HG02870 (cell line): ENCODE measurements around the gene FGF8.

Experiments
- ATAC-seq: cut with Tn5 transposase; IDR thresholded peaks from one replicate; pipeline ENCODE4 v1.9.1; 2021; ENCODE audit warnings: mild to moderate bottlenecking, moderate library complexity; ENCODE audit not compliant: unreplicated experiment

Gene FGF8

GRCh38 chr10:101782811-101783735 lies 7.2 kb upstream of the FGF8 start, which contains the start of gene NPM3:
NPM3 (minus strand) TSS chr10:101783446; CDS start chr10:101783390, 56 bp downstream.
- ATAC-seq: peak; percentile 52

- ATAC-seq: no peak
Observed at GRCh38 chr10:101781984-101782810, 6.3 kb upstream of the FGF8 start.

DNA sequence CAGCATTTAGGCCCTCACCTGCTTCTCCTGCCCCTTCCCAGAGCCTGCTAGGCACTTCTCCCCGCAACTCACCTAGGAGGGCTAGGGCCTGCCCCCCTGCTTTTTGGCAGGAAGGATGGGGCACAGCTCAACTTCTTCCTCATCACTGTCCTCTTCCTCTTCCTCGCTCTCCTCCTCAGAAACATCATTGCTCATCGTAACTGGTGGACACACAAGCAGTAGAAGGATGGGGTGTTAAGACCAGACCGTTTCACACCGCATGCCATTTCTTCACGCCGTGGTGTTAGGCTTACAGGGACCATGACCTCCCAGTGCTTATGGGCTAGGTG lies 5.7 kb upstream of the FGF8 start:
- ATAC-seq: no peak

- ATAC-seq: no peak
Observed at GRCh38 chr10:101780818-101781654, 5.1 kb upstream of the FGF8 start.

- ATAC-seq: no peak
Observed at GRCh38 chr10:101780187-101780817, 4.4 kb upstream of the FGF8 start.

DNA sequence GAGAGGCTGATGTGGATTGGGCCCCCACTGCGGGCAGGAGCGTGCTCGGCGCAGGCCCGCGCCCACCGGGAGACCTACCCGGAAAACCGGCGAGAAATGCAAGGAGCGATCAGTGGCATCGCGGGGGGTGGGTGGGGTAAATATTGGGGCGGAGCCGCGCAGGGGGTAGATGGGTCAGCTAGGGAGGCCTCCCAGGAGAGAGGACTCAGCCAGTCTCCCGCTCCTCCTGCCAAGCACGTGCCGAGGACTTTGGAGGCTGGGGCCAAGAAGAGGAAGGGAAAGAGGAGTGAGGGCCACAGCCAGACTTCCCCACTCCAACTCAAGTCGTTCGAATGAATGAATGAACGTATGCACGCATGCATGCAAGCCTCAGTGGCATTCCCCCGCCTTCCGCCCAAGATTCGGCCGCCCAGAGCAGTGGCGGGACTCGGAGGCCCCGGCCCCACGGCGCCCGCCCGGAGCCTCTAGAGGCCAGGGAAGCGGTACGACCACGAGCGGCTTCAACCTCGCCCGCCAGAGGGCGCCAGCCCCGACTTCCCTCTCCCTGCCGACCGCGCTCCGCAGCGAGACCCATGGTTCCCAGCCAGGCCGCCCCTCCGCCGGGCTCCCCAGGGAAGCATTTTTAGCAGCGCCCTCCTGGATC lies 3.8 kb upstream of the FGF8 start:
- peak; percentile 38 for ATAC-seq

DNA sequence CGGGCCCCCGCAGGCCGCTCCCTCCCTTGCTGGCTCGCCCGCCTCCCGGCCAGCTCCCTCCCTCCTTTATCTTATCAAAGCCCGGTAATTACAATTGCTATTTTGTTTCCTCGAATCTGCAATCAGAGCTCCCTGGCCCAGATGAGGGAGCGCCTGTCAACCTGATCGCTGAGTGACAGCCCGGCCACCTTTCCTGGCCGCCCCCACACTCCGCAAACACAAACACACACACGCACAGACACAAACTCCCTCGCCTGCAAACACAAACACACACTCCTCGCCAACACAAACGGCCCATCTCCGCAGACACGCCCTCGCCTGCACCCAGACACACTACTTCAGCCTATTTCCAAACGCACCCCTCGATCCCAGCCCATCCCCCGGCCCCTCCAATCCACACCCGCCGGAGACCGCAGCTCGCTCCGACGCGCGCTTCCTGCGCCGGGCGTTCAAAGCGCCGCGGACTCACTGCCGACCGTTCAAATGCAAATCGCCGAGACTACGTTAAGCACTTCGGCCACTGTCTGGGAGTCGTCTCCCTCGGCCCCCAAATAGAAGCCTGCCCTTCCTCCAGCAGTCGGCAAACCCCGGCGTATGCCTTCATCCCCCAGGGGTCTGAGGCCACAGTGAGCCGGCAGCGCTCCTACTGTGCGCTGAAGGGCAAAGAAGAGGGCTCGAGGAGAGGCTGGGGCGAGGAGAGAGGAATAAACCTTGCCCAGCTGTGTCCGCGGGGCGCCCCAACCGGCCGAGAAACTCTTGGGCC lies 3.0 kb upstream of the FGF8 start:
- ATAC-seq: no peak

DNA sequence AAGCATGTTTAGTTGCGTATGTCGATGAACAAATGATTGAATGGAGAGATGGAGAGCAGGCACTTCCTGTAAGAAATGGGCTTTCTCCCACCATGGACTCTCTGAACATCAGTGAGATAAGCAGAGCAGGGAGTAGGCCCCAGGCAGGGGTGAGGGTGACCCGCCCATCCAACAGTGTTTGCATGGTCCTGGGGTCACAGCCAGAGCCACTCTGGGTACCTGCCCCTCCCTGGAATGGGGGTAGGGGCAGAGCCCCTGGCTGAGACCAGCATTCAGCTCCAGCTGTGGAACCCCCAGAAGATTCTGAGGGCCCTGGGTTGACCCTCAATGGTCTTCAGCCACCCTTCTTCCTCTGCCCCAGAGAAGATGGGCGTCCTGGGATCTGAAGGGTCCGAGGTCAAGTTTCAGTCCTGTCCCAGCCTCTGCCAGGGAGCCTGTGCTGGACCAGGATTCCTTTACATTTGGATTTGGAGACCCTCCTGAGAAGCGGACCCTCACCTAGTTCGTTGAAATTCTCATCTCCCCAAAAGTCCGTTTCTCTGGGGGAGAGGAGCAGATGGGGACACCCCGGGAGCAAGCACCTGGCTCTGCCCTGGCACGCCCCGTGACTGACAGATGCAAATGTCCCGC lies 2.4 kb upstream of the FGF8 start:
- no peak for ATAC-seq

GRCh38 chr10:101777619-101778145 lies 1.8 kb upstream of the FGF8 start:
- no peak for ATAC-seq

- ATAC-seq: no peak
Observed at GRCh38 chr10:101776161-101776817, 375 bp upstream of the FGF8 start.

DNA sequence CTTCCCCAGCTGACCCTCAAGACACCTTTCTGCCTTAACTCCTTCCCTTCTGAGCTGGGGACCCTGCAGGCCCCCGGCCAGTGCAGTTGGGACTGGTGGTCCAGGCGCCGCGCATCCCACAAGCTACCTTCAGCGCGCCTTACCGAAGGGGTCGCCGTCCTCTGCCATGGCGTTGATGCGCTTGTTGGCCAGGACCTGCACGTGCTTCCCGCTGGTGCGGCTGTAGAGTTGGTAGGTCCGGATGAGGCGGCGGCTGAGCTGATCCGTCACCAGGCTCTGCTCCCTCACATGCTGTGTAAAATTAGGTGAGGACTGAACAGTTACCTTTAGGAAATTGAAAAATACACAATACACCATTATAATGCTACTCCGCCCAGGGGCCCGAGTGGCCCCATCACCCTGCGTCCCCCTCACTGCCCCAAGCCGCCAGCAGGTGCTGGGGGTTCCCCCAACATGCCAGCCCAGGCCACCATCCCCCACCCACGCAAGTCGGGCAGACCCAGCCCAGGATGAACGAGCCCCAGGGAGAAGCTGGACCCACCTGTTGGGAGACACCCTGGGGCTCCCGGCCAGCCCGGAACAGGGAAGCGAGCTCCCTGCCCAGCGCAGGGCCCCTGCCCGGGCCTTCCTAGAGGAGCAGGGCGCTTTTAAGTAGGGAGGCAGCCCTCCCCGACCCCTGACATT lies 1.2 kb downstream of the FGF8 start:
- ATAC-seq: no peak

DNA sequence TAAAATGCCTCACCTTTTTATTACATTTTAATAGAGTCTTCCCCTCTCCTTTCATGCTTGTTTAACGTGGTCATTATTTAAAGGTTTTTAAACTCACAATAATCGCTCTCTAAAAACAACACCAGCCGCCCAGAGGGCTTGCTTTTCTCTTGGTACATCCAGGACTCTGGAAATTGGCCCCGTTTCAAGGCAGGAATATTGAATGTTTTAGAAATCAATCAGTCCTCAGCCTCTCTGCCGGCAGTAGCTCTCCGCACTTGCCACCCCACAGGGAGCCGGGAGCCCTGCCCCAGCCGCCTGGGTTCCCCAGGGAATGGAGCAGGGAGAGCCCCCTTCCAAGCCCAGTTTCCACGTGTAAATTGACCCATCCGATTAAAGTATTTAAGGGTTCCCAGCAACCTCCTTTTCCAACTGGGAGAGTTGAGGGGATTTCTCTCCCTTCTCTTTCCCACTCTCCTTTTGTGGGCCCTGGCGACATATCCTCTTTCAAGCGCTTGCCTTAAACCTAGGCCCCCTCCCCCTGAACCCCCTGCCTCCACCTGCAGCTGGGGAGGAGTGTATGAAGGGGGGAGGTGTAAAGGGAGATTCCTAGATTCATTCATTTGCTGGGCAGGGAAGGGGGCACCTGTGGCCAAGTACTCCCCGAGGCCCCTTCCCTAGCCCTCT lies 1.9 kb downstream of the FGF8 start:
- no peak for ATAC-seq

DNA sequence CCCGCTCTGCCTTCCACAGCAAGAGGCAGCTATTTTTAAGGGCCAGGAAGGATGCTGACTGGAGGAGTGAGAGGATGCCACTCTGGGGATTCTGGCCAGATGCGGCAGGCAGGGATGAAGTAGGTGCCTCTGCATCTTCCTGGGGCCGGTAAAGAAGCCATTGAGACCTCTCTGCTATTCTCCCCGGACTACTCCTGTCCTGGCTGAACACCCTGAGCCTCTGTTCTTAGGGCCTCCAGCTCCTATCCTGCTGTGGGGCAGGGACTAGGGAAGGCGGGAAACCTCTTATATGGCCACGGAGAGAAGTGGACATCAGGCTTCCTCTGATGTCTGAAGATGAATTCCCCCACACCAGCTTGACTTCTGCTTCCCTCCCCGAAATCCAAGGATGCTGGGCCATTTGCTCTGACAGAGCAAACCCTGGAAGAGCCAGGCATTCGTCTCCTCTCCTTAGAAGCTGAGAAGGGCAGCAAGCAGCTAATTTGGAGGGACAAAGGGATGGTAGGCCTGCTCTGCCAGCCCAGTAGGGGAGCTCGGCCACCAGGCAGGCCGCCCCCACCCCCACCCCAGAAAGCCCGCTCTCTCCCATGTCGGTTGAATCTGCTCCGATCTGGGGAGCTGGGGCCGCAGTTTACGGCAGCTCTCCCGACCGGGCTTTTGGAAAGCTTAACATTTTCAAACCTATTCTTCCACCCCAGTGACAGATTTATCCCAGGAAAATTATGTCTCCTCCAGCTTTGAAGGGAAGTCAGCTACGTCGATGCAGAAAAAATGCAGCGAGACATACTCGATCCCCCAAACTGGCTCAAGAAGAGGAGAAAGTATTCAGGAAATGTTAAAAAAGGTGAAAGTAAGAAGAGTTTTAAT lies 2.8 kb downstream of the FGF8 start:
- no peak for ATAC-seq

GRCh38 chr10:101772017-101772894 lies 3.7 kb downstream of the FGF8 start:
- no peak for ATAC-seq

GRCh38 chr10:101771380-101771779 lies 4.5 kb downstream of the FGF8 start:
- ATAC-seq: no peak
